Thyroid gland (tissue), 4 donors: ENCODE data around the gene GPLD1.

Experiments
- CTCF ChIP-seq, 6 experiments: fragments of 200-600 bp in 3 of 6; fragments of 450-650 bp in 3 of 6; sonication (generic) in 3 of 6; IDR thresholded peaks; one replicate each; pipeline ENCODE4 v1.5.1; 2016 to 2019; ENCODE audit warnings: antibody characterized with exemption in 6 of 6, mild to moderate bottlenecking in 2 of 6, inconsistent platforms in 1 of 6, moderate library complexity in 1 of 6
- POLR2A ChIP-seq, 2 donors: fragments of 450-650 bp; IDR thresholded peaks; one replicate each; pipeline ENCODE4 v1.6.1; 2017; ENCODE audit warnings: antibody characterized with exemption in 2 of 2, mild to moderate bottlenecking in 2 of 2, moderate library complexity in 1 of 2

DNA sequence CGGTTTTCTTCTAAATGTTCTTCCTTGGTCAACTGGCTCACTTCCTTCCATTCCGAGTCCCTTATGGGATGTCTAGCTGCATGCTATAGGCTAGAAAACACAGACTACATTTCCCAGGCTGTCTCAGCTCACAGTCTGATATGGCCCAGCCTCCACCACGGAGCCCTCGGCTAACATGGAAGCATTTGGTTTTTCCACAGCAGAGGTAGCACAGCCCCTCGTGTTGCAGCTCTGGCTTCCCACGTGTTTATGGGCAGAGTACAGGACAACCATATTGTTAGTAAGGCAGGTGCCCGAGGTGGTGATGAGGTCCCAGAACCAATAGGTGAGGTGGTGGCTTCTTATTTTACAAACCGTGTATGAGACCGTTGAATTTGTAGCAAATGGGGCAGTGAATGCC lies 8.7 kb downstream of the GPLD1 start:
- TF ChIP-seq CTCF (IDR thresholded peaks at IDR 0.05): no peak
- TF ChIP-seq POLR2A (IDR thresholded peaks at IDR 0.05): no peak
